ENCODE measurements around the gene GLI2. TPM values are rescaled to one million over a fixed set of nuclear protein-coding genes. Genes with fewer than 3 reads are reported as not detected.

Gene GLI2
- total RNA-seq, 4 donors from 2014 or later = 1.9 to 7.9 (median 5.5) TPM

DNA sequence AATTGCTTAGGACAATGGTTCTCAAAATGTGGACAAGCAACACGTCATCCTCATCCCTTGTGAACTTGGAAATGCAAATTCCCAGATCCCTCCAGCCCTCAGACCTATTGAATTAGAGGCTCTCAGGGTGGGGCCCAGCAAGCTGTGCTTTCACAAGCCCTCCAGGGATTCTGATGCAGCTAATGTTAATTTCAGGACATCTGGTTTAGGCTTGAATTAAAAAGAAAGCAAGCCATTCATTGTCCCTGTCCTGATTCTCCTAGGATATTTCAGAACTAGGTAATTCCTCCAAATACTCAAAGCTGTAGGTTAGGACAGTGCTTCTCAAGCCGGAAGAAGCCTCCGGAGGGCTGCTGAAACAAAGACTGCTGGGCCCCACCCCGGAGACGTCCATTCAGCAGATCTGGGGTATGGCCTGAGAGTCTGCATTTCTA is 26.0 kb upstream of the GLI2 start:
- TF ChIP-seq POLR2A (IDR thresholded peaks at IDR 0.05) (no peak), POLR2AphosphoS5 (IDR thresholded peaks at IDR 0.05) (no peak), EP300 (IDR thresholded peaks at IDR 0.05) (no peak)
- TF ChIP-seq, protein P1, sequence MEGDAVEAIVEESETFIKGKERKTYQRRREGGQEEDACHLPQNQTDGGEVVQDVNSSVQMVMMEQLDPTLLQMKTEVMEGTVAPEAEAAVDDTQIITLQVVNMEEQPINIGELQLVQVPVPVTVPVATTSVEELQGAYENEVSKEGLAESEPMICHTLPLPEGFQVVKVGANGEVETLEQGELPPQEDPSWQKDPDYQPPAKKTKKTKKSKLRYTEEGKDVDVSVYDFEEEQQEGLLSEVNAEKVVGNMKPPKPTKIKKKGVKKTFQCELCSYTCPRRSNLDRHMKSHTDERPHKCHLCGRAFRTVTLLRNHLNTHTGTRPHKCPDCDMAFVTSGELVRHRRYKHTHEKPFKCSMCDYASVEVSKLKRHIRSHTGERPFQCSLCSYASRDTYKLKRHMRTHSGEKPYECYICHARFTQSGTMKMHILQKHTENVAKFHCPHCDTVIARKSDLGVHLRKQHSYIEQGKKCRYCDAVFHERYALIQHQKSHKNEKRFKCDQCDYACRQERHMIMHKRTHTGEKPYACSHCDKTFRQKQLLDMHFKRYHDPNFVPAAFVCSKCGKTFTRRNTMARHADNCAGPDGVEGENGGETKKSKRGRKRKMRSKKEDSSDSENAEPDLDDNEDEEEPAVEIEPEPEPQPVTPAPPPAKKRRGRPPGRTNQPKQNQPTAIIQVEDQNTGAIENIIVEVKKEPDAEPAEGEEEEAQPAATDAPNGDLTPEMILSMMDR (IDR thresholded peaks at IDR 0.05) = no peak
- Histone ChIP-seq H3K9me3 (no peaks in the 10 kb centered on the region), H3K36me3 (no peaks in the 10 kb centered on the region), H3K4me1 (peaks cover 11% of the 10 kb centered on the region), H3K27ac (no peak overlapping the region), H3K4me3 (no peak overlapping the region), H3K27me3 (no peaks in the 10 kb centered on the region)
- peak in 1 of 2 donors; percentile 30 for DNase-seq (ENCODE audit: low spot score in 2 of 2)
- 44% methylated on average over 5 of the region's 5 CpGs for WGBS

DNA sequence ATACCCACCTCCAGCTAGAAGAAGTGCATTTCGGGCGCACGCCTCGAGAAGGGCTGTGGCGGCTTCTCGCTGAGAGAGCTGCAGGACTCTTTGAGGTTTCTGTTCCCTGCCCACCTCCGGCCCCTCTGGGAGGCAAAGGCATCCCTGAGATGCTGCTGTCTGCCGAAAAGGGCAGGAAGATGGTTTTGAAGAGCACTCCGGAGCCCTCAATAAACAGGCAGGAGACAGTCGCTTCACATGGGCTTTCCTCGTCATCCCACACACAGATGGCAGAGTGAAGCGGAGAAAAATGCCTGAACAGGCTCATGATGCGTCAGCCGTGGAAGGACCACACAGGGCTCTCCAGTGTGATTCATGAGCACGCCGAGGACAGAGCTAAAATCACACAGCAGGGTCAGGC is 25.4 kb upstream of the GLI2 start:
- no peaks in the 10 kb centered on the region for H3K27me3 ChIP-seq
- H3K4me3 ChIP-seq = no peak overlapping the region
- DNase-seq (ENCODE audit: low spot score in 2 of 2) = peak in 1 of 2 donors; percentile 34
- H3K36me3 ChIP-seq = no peaks in the 10 kb centered on the region
- H3K27ac ChIP-seq = no peak overlapping the region
- 81% methylated on average over 15 of the region's 16 CpGs for WGBS
- H3K9me3 ChIP-seq = no peaks in the 10 kb centered on the region
- H3K4me1 ChIP-seq = peaks cover 14% of the 10 kb centered on the region
- TF ChIP-seq, protein P1 (IDR thresholded peaks at IDR 0.05) = no peak
- no peak for TF ChIP-seq EP300 (IDR thresholded peaks at IDR 0.05)
- no peak for TF ChIP-seq POLR2A (IDR thresholded peaks at IDR 0.05)
- TF ChIP-seq POLR2AphosphoS5 (IDR thresholded peaks at IDR 0.05) = no peak

DNA sequence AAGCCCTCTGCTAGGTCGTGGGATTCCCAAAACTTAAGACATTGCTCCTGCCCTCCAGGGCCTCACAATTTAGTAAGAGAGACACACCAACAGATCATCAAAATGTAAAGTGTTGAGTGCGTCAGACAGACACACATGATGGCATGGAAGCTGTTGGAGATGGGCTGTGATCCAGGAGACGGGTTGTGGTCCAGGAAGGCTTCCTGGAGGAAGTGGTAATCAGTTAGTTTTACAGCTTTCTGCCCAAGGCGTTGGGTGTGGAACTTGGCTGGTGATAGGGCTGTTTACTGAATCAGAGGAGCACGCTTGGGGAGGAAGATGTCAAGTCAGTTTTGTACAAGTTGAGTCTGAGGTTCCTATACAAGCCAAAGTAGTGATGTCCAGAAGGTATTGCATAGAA is 24.0 kb upstream of the GLI2 start:
- WGBS = 50% methylated on average over 5 of the region's 5 CpGs
- Histone ChIP-seq H3K36me3 (no peaks in the 10 kb centered on the region), H3K4me1 (peaks cover 21% of the 10 kb centered on the region), H3K4me3 (no peak overlapping the region), H3K9me3 (no peaks in the 10 kb centered on the region), H3K27ac (peak overlapping the region; percentile 45), H3K27me3 (no peaks in the 10 kb centered on the region)
- DNase-seq (ENCODE audit: low spot score in 2 of 2) = no peak
- TF ChIP-seq POLR2A (IDR thresholded peaks at IDR 0.05) (no peak), POLR2AphosphoS5 (IDR thresholded peaks at IDR 0.05) (no peak), EP300 (IDR thresholded peaks at IDR 0.05) (no peak)
- TF ChIP-seq, protein P1 (IDR thresholded peaks at IDR 0.05) = no peak

DNA sequence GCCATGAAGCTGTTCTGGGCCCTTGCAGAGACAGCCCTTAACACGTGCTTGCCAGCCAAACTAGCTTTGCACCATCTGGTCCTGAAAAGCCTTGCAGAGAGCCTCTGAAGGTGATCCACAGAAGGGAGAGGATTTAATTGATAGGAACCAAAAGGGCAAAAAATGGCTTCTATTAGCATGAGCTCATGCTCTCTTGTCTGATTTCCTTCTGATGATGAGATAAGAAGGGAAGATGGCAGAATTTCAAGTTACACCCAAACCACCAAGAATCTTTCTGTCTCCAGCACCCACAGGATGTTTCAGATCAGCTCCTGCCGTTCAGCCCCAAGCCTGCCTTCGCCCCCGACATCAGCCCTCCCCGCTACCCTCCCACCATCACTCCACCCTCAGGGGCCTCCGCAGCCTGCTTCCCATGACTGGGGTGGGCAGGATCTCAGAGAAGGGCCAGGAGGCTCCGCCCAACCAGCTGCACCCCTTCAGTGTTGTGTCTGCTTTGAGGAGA is 23.4 kb upstream of the GLI2 start:
- whole genome bisulfite sequencing = 32% methylated on average over 7 of the region's 7 CpGs
- no peak for TF ChIP-seq POLR2AphosphoS5 (IDR thresholded peaks at IDR 0.05)
- TF ChIP-seq, protein P1 (IDR thresholded peaks at IDR 0.05) = no peak
- no peak for TF ChIP-seq EP300 (IDR thresholded peaks at IDR 0.05)
- no peak for TF ChIP-seq POLR2A (IDR thresholded peaks at IDR 0.05)
- Histone ChIP-seq H3K36me3 (no peaks in the 10 kb centered on the region), H3K27me3 (no peaks in the 10 kb centered on the region), H3K4me1 (peaks cover 22% of the 10 kb centered on the region), H3K4me3 (no peak overlapping the region), H3K27ac (peak overlapping the region; percentile 45), H3K9me3 (no peaks in the 10 kb centered on the region)
- no peak for DNase-seq (ENCODE audit: low spot score in 2 of 2)

DNA sequence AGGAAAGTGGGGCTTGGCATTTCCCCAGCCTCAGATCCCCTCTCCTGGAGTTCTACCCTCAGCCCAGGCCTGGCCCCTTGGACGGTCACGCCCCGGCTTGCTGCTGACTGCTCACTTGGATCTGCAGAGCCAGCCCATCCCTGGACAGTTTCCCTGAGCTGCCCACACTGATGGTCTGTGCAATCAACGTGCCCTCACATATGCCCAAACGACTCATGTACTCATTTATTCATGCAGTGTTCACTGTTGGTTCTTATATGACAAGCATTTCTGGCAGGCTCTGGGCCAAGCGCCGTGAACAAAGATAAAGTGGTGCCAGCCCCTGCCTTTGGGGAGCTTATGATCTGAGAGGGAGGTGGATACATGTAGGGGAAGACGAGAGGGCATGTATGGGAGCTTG is 20.3 kb upstream of the GLI2 start:
- no peak for TF ChIP-seq POLR2AphosphoS5 (IDR thresholded peaks at IDR 0.05)
- TF ChIP-seq, protein P1 (IDR thresholded peaks at IDR 0.05) = no peak
- TF ChIP-seq POLR2A (IDR thresholded peaks at IDR 0.05) = no peak
- TF ChIP-seq EP300 (IDR thresholded peaks at IDR 0.05) = no peak
- Histone ChIP-seq H3K27me3 (no peaks in the 10 kb centered on the region), H3K36me3 (no peaks in the 10 kb centered on the region), H3K4me3 (no peak overlapping the region), H3K9me3 (no peaks in the 10 kb centered on the region), H3K27ac (no peak overlapping the region), H3K4me1 (peaks cover 22% of the 10 kb centered on the region)
- 53% methylated on average over 8 of the region's 8 CpGs for WGBS
- peak; percentile 34 to 67 for DNase-seq (ENCODE audit: low spot score in 2 of 2)
